ENCODE data around the gene ATP2C2. TPM values are rescaled to one million over a fixed set of nuclear protein-coding genes. Genes with fewer than 3 reads are reported as not detected.

Gene ATP2C2
- total and polyA plus RNA-seq, 9 of the 15 experiments (the other 6 are each of a cell fraction or from before 2014, with no cell fraction given), result 0.75 TPM; not detected in 8

GRCh38 chr16:84347161-84347560 lies 21.2 kb upstream of the ATP2C2 start:
- ATAC-seq, result no peak
- Histone ChIP-seq H3K4me3 (no peak overlapping the region), H3K4me1 (replicated peaks in 1 of 2; ENCODE audit: control insufficient read depth in 2 of 2, insufficient read depth in 2 of 2, low read length in 2 of 2) (no peaks in the 10 kb centered on the region), H3K9me3 (replicated peaks; ENCODE audit: control insufficient read depth, insufficient read depth, low read depth, low read length) (no peaks in the 10 kb centered on the region), H4K20me1 (replicated peaks; ENCODE audit: control insufficient read depth, insufficient read depth, low read length) (peaks cover 3% of the 10 kb centered on the region; the same call in 1 of the 2 replicates), H3K36me3 (ENCODE audit: control insufficient read depth, insufficient read depth, low read length) (no peaks in the 10 kb centered on the region), H3K4me2 (ENCODE audit: insufficient read depth, low read length) (no peak overlapping the region), H3K9ac (ENCODE audit: insufficient read depth in 1 of 2, low read depth in 2 of 2, low read length in 2 of 2) (no peak overlapping the region), H3K79me2 (ENCODE audit: control insufficient read depth, insufficient read depth, low read length) (no peaks in the 10 kb centered on the region), H3K9me1 (ENCODE audit: control insufficient read depth, insufficient read depth, low read length) (no peaks in the 10 kb centered on the region), H3K27me3 (ENCODE audit: control insufficient read depth in 2 of 2, insufficient read depth in 2 of 2, low read length in 2 of 2) (peaks cover 60 to 83% of the 10 kb centered on the region in 2 experiments), H2AFZ (ENCODE audit: low read depth, low read length) (no peak overlapping the region), H3K27ac (ENCODE audit: extremely low read depth, low read depth, low read length) (no peak overlapping the region)
- ChIA-PET POLR2A (interaction anchor here (0.6 kb wide), 1 partner anchor 33 kb away, joined by 5 read pairs; no protein-coding TSS in a partner anchor), CTCF (ENCODE audit: low intra/inter-chr PET ratio) (no interaction called here)
- no peak for FAIRE-seq
- in situ Hi-C loops (cut with MboI), result no loop called here
- no TSS peak for BruUV-seq (replicated peaks)
- DNase-seq (ENCODE audit: extremely low read depth in 1 of 4, low spot score in 3 of 4), result no peak
- WGBS (ENCODE audit: insufficient coverage, low coverage, missing lambda C conversion rate), result 1% methylated on average over 9 of the region's 9 CpGs
- intact Hi-C loops (cut with micrococcal nuclease), result no loop called here
- TF ChIP-seq ZNF311 (CRISPR knock-in tag; IDR thresholded peaks at IDR 0.05) (no peak), SMAD2 (IDR thresholded peaks at IDR 0.05; ENCODE audit: low read depth, low read length) (no peak), MYBL2 (IDR thresholded peaks at IDR 0.05; ENCODE audit: low read depth) (no peak), MYBL2 (CRISPR knock-in tag; IDR thresholded peaks at IDR 0.05; ENCODE audit: borderline replicate concordance) (no peak), TCF7 (IDR thresholded peaks at IDR 0.05; ENCODE audit: borderline replicate concordance) (no peak), OTX1 (CRISPR knock-in tag; IDR thresholded peaks at IDR 0.05) (no peak), MAZ (CRISPR knock-in tag; conservative IDR thresholded peaks at IDR 0.05 in 1 of 2, IDR thresholded peaks at IDR 0.05 in 1 of 2) (no peak), ZBTB33 (CRISPR knock-in tag; IDR thresholded peaks at IDR 0.05) (no peak), HDAC3 (IDR thresholded peaks at IDR 0.05; ENCODE audit: borderline replicate concordance, partially characterized antibody) (no peak), ZNF282 (CRISPR knock-in tag; IDR thresholded peaks at IDR 0.05) (no peak), ZNF76 (CRISPR knock-in tag; IDR thresholded peaks at IDR 0.05; ENCODE audit: borderline replicate concordance) (no peak), AFF1 (IDR thresholded peaks at IDR 0.05; ENCODE audit: low read depth in 1 of 2, partially characterized antibody in 2 of 2) (no peak), ZNF740 (CRISPR knock-in tag; IDR thresholded peaks at IDR 0.05) (no peak), ZNF740 (tag; IDR thresholded peaks at IDR 0.05) (no peak)
- TF ChIP-seq, protein P1, sequence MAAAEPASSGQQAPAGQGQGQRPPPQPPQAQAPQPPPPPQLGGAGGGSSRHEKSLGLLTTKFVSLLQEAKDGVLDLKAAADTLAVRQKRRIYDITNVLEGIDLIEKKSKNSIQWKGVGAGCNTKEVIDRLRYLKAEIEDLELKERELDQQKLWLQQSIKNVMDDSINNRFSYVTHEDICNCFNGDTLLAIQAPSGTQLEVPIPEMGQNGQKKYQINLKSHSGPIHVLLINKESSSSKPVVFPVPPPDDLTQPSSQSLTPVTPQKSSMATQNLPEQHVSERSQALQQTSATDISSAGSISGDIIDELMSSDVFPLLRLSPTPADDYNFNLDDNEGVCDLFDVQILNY (CRISPR knock-in tag; IDR thresholded peaks at IDR 0.05), result no peak

Measured in K562 (cell line).